GM12878 (cell line): ENCODE results near the gene FDXR. TPM values are rescaled to one million over a fixed set of nuclear protein-coding genes. Genes with fewer than 3 reads are reported as not detected.

ENCODE experiments used
- ATAC-seq: fragments of 200-7000 bp; cut with Tn5 transposase; 3 replicates; pipeline ENCODE4 v1.9.1; 2020; ENCODE audit warnings: mild to moderate bottlenecking, moderate library complexity
- BruUV-seq: library from RNA; stranded (reverse); fragments of 400-500 nt; replicated peaks from 2 replicates; lab custom pipeline; 2021; lab: Mats Ljungman, UMichigan
- CTCF ChIA-PET: fragments of 300-600 bp; sonication (Branson Sonifier 250); formaldehyde crosslinking; extraction: SDS; loops from one replicate; lab custom pipeline; 2021; ENCODE audit warnings: inconsistent platforms; lab: Yijun Ruan, JAX
- POLR2A ChIA-PET: fragments of 350-600 bp; formaldehyde crosslinking; extraction: SDS; loops from one replicate; lab custom pipeline; 2021; ENCODE audit warnings: inconsistent platforms; lab: Charles Lee
- RAD21 ChIA-PET: fragments of 300-600 bp; sonication (Branson Sonifier 250); formaldehyde crosslinking; loops from one replicate; lab custom pipeline; 2023; ENCODE audit warnings: antibody characterized with exemption; ENCODE audit not compliant: unreplicated experiment; lab: Charles Lee
- SMC1A ChIA-PET: fragments of 300-600 bp; sonication (Branson Sonifier 250); formaldehyde crosslinking; loops from one replicate; lab custom pipeline; 2023; ENCODE audit not compliant: unreplicated experiment, uncharacterized antibody; lab: Charles Lee
- DNase-seq: peaks from one replicate; pipeline ENCODE4 v3.0.0-alpha.2; 2011; ENCODE audit warnings: low read depth, low spot score
- FAIRE-seq: peaks from 3 replicates; lab custom pipeline; 2011; peaks lifted over from hg19 to GRCh38; lab: Jason Lieb, UNC
- H2AFZ ChIP-seq: 2 replicates; pipeline ENCODE4 v1.6.0; 2011; ENCODE audit warnings: low read depth, low read length, control low read depth; ENCODE audit not compliant: control insufficient read depth
- H3K27ac ChIP-seq: 2 replicates; pipeline ENCODE4 v1.5.1; 2011; ENCODE audit warnings: control low read depth; ENCODE audit not compliant: control insufficient read depth, insufficient read depth
- H3K27me3 ChIP-seq, 2 experiments: replicated peaks in 1 of 2; 2 replicates each; pipeline versions ENCODE4 v1.6.0 to v1.6.1; 2011; ENCODE audit warnings: low read length in 1 of 2; ENCODE audit not compliant: control insufficient read depth in 2 of 2, insufficient read depth in 2 of 2
- H3K36me3 ChIP-seq, 2 experiments: 2 replicates each; pipeline ENCODE4 v1.5.1; 2011; ENCODE audit warnings: low read length in 1 of 2; ENCODE audit not compliant: control insufficient read depth in 2 of 2, insufficient read depth in 2 of 2
- H3K4me1 ChIP-seq: 2 replicates; pipeline ENCODE4 v1.6.1; 2011; ENCODE audit warnings: mild to moderate bottlenecking, low read length, moderate library complexity, mixed read lengths; ENCODE audit not compliant: control insufficient read depth, insufficient read depth
- H3K4me2 ChIP-seq: 2 replicates; pipeline ENCODE4 v1.6.0; 2011; ENCODE audit warnings: control low read depth; ENCODE audit not compliant: control insufficient read depth, insufficient read depth
- H3K4me3 ChIP-seq: fragments of 200-600 bp; sonication (generic); 2 replicates; pipeline ENCODE4 v1.5.1; 2016
- H3K79me2 ChIP-seq: 2 replicates; pipeline ENCODE4 v1.6.0; 2011; ENCODE audit warnings: low read length; ENCODE audit not compliant: control insufficient read depth, insufficient read depth
- H3K9ac ChIP-seq: 2 replicates; pipeline ENCODE4 v1.8.0; 2011; ENCODE audit warnings: low read length, control low read depth, mixed read lengths; ENCODE audit not compliant: control insufficient read depth, insufficient read depth
- H3K9me3 ChIP-seq: replicated peaks from 3 replicates; pipeline ENCODE4 v1.5.1; 2011; ENCODE audit warnings: mild to moderate bottlenecking, low read length; ENCODE audit not compliant: control insufficient read depth, insufficient read depth
- H4K20me1 ChIP-seq: 2 replicates; pipeline ENCODE4 v1.6.0; 2011; ENCODE audit not compliant: control insufficient read depth, insufficient read depth
- CBFB ChIP-seq: IDR thresholded peaks from 2 replicates; pipeline ENCODE4 v1.6.1; 2016; ENCODE audit warnings: antibody characterized with exemption, low read depth
- IKZF1 ChIP-seq: fragments of 450-650 bp; conservative IDR thresholded peaks from 2 replicates; pipeline ENCODE4 v1.6.1; 2017; ENCODE audit warnings: antibody characterized with exemption, mild to moderate bottlenecking
- LARP7 ChIP-seq: fragments of 450-650 bp; IDR thresholded peaks from 2 replicates; pipeline ENCODE4 v1.6.1; 2017; ENCODE audit warnings: mild to moderate bottlenecking
- NR2C2 ChIP-seq: IDR thresholded peaks from 2 replicates; pipeline ENCODE4 v1.6.1; 2011; ENCODE audit warnings: borderline replicate concordance, low read depth; ENCODE audit not compliant: control insufficient read depth, insufficient read length
- NRF1 ChIP-seq: conservative IDR thresholded peaks from 2 replicates; pipeline ENCODE4 v1.6.1; 2011; ENCODE audit warnings: mild to moderate bottlenecking, low read depth, low read length, improper control_type of control experiment
- POLR2A ChIP-seq: IDR thresholded peaks from 2 replicates; pipeline ENCODE4 v1.6.1; 2011; ENCODE audit warnings: low read depth, mild to moderate bottlenecking, low read length
- RUNX3 ChIP-seq: IDR thresholded peaks from 2 replicates; pipeline ENCODE4 v1.6.1; 2012; ENCODE audit warnings: low read length, inconsistent platforms
- SIX5 ChIP-seq: IDR thresholded peaks from 2 replicates; pipeline ENCODE4 v1.6.1; 2011; ENCODE audit warnings: mild to moderate bottlenecking, low read depth, low read length, moderate library complexity; ENCODE audit not compliant: severe bottlenecking
- SPI1 ChIP-seq: IDR thresholded peaks from 2 replicates; pipeline ENCODE4 v1.6.1; 2011; ENCODE audit warnings: low read depth, mild to moderate bottlenecking, low read length, moderate library complexity, borderline replicate concordance; ENCODE audit not compliant: insufficient read depth
- WRNIP1 ChIP-seq: IDR thresholded peaks from 2 replicates; pipeline ENCODE4 v1.6.1; 2011; ENCODE audit warnings: low read depth, low read length, improper control_type of control experiment, borderline replicate concordance
- ZNF274 ChIP-seq: IDR thresholded peaks from one replicate; pipeline ENCODE4 v1.8.0; 2011; ENCODE audit not compliant: insufficient read length, insufficient read depth
- ZSCAN29 ChIP-seq: fragments of 450-650 bp; IDR thresholded peaks from 2 replicates; pipeline ENCODE4 v1.6.1; 2017; ENCODE audit warnings: mild to moderate bottlenecking, moderate library complexity
- WGBS: methylation state at CpG from one replicate; pipeline ENCODE4 v1.1.6; 2016; ENCODE audit warnings: low lambda C conversion rate; ENCODE audit not compliant: insufficient replicate concordance, insufficient coverage; ENCODE audit errors: missing lambda C conversion rate; 5-methylcytosine and 5-hydroxymethylcytosine counted together
- in situ Hi-C: fragments of 300-500 bp; cut with MboI; formaldehyde crosslinking; loops from 9 replicates; pipeline ENCODE4 v1.14.3; 2018; ENCODE audit warnings: mixed read lengths
- intact Hi-C: fragments of 100-400 bp; cut with micrococcal nuclease; formaldehyde crosslinking; loops from one replicate; pipeline ENCODE4 v1.14.2; 2022; ENCODE audit not compliant: unreplicated experiment
- polyA plus RNA-seq, 11 experiments: library from polyadenylated mRNA; depleted of rRNA in 4 of 11; unstranded in 6 of 11; stranded (reverse) in 5 of 11; fragments of >200 nt; fragmentation: Nextera tagmentation in 4 of 11; fragmentation: Illumina TruSeq in 1 of 11; extraction: Ambion mirVana in 4 of 11; extraction: Trizol in 1 of 11; gene quantifications; 1 replicate in 1 of 11; 2 replicates in 10 of 11; pipeline versions ENCODE4 v1.2.1 to v1.2.3, GENCODE V29; 2011 to 2016; ENCODE audit warnings: inconsistent platforms in 2 of 11, missing spikeins in 2 of 11, low read depth in 1 of 11
- total RNA-seq, 4 experiments: library from RNA; depleted of rRNA in 3 of 4; stranded (reverse); fragments of >200 nt in 3 of 4; fragmentation: Illumina TruSeq in 1 of 4; extraction: Trizol in 1 of 4; gene quantifications; 2 replicates each; pipeline versions ENCODE4 v1.2.1 to v1.2.3, GENCODE V29; 2013 to 2021
- TF ChIP-seq, protein P1 (sequence below): IDR thresholded peaks from 2 replicates; pipeline ENCODE4 v1.6.1; 2011; ENCODE audit warnings: low read depth, low read length, improper control_type of control experiment, borderline replicate concordance
- TF ChIP-seq, protein P2 (sequence below): fragments of 450-650 bp; IDR thresholded peaks from 2 replicates; pipeline ENCODE4 v1.6.1; 2014; ENCODE audit warnings: mild to moderate bottlenecking

The FDXR gene
- total and polyA plus RNA-seq, 10 of the 15 experiments (the other 5 are each of a cell fraction or from before 2014, with no cell fraction given), result 0.85 to 162 (median 48.2) TPM

DNA sequence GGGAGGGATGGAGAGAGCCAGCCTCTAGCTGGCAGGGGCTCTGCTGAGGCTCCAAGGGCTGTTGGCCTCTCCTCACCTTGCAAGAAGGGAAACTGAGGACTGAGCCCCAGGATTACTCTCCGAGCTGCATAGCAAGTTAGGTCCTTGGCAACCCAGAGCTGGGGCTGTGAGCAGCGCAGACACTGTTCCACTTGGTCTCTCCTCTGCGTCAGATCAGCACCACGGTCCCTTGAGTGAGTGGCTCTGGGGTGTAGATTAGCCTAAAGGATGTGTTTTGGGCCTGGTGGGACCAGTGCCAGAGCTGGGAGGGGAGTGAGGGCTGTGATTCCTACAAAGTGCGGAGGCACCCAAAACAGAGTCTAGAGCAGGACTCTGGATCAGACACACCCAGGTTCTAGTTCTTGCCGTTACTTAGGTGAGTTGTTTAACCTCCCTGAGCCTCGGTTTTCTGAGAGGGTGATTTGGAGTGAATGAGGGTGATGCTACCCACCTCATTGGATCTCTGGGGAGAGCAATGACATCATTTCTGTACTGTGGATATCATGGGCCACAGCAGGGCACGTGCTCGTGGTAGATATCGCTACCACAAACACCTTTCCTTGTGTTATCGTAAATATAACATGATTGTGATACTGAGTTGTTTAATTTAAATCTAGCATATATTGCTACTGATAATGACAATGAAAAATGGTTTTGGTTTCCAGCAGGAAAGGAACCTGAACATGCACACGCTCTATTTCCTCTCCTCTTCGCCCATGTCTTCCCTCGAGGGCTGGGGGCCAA, 28.8 kb upstream of the FDXR start (continued):
- TF ChIP-seq ZSCAN29 (no peak), NRF1 (no peak), CBFB (no peak), LARP7 (no peak), POLR2A (no peak), ZNF274 (no peak), RUNX3 (no peak), WRNIP1 (no peak)

DNA sequence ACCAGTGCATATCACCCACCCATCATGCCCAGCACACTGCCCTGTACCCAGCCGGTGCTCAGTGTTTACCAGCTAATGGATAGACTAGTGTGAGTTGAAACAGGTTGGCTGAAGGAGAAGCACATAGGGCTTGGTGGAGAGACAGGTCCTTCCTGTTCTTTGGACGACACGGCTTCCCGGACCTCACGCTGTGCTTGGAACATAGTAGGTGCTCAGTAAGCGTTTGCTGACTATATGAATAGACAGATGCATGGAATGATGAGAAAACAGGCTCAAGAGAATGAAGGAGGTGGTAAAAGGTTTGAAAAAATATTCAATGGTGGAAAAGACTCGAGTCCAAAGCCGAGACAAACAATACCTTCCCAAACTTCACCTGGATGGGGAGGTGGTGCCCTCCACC, 27.4 kb upstream of the FDXR start:
- ChIA-PET RAD21 (no interaction called here), SMC1A (no interaction called here), POLR2A (interaction anchor here (0.6 kb wide), 1 partner anchor 86 kb away, joined by 3 read pairs; no protein-coding TSS in a partner anchor), CTCF (no interaction called here)
- no peaks in the 10 kb centered on the region for H3K4me1 ChIP-seq
- H3K9me3 ChIP-seq, result no peaks in the 10 kb centered on the region
- FAIRE-seq (no peak), ATAC-seq (no peak), DNase-seq (no peak)
- peaks cover 4 to 8% of the 10 kb centered on the region in 2 experiments; a peak in 2 of 4 replicates for H3K27me3 ChIP-seq
- H2AFZ ChIP-seq, result no peak overlapping the region
- no peak overlapping the region for H3K4me3 ChIP-seq
- in situ Hi-C loops (no loop called here), intact Hi-C loops (no loop called here)
- no peak for TF ChIP-seq RUNX3
- TF ChIP-seq NR2C2, result no peak
- TF ChIP-seq, protein P1, sequence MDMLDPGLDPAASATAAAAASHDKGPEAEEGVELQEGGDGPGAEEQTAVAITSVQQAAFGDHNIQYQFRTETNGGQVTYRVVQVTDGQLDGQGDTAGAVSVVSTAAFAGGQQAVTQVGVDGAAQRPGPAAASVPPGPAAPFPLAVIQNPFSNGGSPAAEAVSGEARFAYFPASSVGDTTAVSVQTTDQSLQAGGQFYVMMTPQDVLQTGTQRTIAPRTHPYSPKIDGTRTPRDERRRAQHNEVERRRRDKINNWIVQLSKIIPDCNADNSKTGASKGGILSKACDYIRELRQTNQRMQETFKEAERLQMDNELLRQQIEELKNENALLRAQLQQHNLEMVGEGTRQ, result no peak
- no peak for TF ChIP-seq SIX5
- TF ChIP-seq IKZF1, result no peak
- TF ChIP-seq, protein P2, sequence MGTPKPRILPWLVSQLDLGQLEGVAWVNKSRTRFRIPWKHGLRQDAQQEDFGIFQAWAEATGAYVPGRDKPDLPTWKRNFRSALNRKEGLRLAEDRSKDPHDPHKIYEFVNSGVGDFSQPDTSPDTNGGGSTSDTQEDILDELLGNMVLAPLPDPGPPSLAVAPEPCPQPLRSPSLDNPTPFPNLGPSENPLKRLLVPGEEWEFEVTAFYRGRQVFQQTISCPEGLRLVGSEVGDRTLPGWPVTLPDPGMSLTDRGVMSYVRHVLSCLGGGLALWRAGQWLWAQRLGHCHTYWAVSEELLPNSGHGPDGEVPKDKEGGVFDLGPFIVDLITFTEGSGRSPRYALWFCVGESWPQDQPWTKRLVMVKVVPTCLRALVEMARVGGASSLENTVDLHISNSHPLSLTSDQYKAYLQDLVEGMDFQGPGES, result no peak
- no peak for TF ChIP-seq SPI1
- no peak overlapping the region for H3K9ac ChIP-seq
- no peaks in the 10 kb centered on the region for H4K20me1 ChIP-seq
- no peak overlapping the region for H3K4me2 ChIP-seq
- no peak overlapping the region for H3K27ac ChIP-seq
- BruUV-seq, result no TSS peak
- H3K79me2 ChIP-seq, result no peaks in the 10 kb centered on the region
- H3K36me3 ChIP-seq, result no peaks in the 10 kb centered on the region
- WGBS, result 26% methylated on average over 8 of the region's 8 CpGs
